Left lobe of liver (tissue), 2 donors: ENCODE measurements around the gene MDFI. TPM values are rescaled to one million over a fixed set of nuclear protein-coding genes. Genes with fewer than 3 reads are reported as not detected.
A peak's percentile ranks its signal among the peaks of the same experiment; 100 is the strongest.

ENCODE experiments used
- ATAC-seq: fragments of 200-7000 bp; cut with Tn5 transposase; one replicate; pipeline ENCODE4 v1.9.1; 2020; ENCODE audit warnings: mild to moderate bottlenecking, moderate library complexity
- DNase-seq: peaks from one replicate; pipeline ENCODE4 v3.0.0-alpha.2; 2020; ENCODE audit warnings: low spot score
- total RNA-seq: library from RNA; stranded (reverse); gene quantifications from one replicate; pipeline ENCODE4 v1.2.1, GENCODE V29; 2021
- donor health status: DM: no; HTN: no; CAD: no; lungs with moderate emphysema.
- donor health status: DM: no; HTN: yes; CAD: no.

MDFI gene
- not detected for total RNA-seq

DNA sequence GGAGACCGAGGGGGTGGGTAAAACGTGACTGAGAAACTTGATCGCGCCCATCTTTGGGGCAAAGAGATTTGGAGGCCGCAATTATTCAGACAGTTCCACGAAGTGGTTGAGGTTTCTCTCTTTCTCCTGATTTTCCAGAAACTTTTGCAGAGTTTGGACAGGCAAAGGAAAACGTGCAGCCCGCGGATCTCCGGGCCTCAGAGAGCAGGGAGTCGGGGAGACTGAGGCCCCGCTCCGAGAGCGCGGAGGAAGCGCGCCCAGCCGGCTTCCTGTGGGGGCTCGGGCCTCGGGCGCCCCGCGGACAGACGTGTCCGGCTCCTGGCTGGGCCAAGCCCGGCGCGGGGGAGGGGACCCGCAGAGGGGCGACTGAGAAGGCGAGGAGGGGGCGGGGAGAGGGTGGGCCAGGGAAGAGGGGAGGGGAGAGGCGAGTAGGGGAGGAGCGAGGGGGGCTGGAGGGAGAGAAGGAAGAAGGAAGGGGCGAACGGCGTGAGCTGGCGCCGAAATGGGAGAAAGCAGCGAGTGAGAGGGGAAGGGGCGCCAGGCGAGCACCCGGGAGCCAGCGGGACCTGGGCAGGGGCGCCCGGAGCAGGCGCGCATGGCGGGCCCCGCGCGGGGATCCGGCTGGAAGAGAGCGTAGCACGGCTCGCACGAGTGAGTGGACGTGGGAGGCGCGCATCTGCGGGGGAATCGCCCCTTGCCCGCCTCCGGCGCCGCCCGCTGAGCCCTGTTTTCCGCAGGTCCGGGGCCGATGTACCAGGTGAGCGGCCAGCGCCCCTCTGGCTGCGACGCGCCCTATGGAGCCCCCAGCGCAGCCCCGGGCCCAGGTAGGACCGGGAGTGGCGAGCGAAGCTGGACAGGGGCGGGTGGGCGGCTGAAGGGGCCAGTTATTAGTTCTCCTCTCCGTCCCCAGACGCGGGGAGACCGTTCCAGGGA is at the start of gene MDFI:
Gene MDFI, plus strand, starts transcription at position 467 of the 933 bp plus-strand sequence. Its CDS starts 282 bp downstream, at position 749.
- peak; percentile 6 for ATAC-seq
- DNase-seq: no peak

DNA sequence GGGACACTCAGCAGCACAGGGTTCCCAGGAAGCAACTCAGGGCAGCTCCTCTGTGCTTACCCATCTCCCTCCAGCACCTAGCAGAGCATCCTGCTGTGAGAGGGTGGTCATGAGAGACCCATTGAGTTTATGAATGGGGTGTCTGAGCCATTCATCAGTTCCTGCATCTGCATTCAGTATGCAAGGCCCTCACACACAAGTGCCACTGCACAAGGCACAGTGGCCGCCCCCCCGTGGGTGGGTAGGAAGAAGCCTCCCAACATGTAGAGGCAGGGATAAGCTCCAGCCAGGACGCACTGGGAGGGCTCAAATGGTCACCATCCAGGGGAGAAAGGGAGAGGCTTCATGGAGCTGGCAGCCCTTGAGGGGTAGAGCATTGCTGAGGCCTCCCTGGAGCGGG is 49.0 kb upstream of the MDFI start:
- DNase-seq: no peak
- ATAC-seq: no peak

- DNase-seq (no peak), ATAC-seq (no peak)
Measured at GRCh38 chr6:41589636-41590622, 48.3 kb upstream of the MDFI start.

GRCh38 chr6:41591122-41591521 is 47.1 kb upstream of the MDFI start:
- ATAC-seq: peak; percentile 25
- no peak for DNase-seq

GRCh38 chr6:41591859-41592502 is 46.3 kb upstream of the MDFI start:
- peak; percentile 87 for ATAC-seq
- DNase-seq: peak; percentile 75

DNA sequence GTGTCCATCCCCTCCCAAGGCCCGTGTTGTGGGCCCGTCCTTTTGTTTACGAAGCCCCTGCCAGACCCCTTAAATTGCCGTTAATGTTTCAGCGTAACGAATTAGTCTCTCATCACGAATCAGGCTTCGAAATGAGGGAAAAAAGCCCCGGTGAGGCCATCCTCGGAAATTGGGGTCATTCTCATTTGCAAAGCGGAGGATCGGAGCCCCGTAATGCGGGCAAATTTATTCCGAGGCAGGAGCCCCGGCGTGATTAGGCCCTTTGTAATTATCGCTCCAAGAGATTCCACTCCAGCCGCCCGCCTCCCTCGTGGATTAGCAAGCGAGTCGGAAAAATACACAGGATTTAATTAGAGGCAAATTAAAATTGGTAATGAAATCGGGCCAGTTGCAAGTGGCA is 44.9 kb upstream of the MDFI start:
- no peak for DNase-seq
- ATAC-seq: no peak

DNA sequence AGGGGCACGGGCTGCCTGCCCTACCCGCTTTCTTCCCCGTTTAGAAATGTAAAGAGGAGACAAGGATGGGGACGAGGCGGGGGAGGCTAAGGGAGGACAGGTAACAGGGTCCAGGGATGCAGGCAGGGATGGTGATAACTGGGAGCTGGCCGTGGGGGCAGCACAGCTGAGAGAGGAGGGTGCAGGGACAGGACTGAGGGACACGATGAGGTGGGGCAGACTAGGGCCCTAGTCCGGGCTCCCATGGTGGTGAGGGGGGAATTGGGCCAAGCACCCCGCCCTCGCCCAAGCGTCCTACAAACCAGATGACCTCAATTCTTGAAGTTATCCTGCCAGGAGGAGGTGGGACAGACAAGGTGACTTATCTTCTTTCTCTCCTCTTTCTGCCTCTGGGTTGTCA is 44.4 kb upstream of the MDFI start:
- DNase-seq: no peak
- no peak for ATAC-seq

- no peak for ATAC-seq
- DNase-seq: no peak
Measured at GRCh38 chr6:41594326-41594725, 43.9 kb upstream of the MDFI start.

GRCh38 chr6:41594766-41595165 is 43.5 kb upstream of the MDFI start:
- no peak for DNase-seq
- no peak for ATAC-seq

- no peak for ATAC-seq
- DNase-seq: no peak
Measured at GRCh38 chr6:41595166-41595565, 43.1 kb upstream of the MDFI start.

DNA sequence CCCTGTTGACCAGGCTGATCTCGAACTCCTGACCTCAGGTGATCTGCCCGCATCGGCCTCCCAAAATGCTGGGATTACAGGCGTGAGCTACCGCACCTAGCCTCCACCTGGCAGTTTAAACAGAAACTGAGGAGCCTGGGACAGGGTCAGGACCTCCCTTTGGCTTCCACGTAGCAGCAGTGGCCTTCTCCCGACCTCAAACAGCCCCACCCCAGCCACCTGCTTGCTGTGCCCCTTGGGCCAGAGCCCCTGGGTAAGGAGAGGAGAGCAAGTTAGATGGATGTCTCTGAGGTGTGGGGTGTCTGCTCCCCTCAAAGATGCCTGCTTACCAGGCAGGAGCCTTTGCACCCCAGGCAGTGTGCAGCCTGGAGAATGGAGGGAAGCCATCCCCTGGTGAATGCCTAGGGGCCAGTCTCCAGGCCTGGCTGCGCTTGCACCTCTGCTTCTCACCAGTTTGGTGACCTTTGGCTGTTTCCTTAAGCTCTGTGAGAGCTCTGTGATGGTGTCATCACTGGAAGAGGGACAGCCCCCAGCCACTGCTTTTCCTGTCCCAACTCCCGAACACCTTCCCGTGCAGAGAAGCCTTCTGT is 42.1 kb upstream of the MDFI start:
- no peak for ATAC-seq
- no peak for DNase-seq

DNA sequence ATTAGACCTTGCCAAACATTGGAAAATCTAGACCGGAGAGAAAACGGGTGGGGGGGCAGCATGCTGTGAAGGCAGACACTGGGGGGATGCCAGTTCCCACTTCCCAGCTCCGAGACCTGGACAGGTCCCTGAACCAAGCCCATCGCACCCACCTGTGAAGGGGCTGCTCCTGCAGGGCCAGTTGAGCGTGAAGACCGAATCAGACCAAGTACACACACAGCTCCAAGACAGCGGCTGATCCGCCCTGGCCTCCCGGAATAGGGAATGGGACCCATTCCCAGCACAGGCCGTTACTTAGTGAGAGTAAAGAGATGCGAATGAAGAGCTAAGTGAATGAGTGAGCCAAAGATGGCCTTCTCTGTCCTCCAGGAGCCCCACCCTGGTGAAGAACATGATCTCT is 41.5 kb upstream of the MDFI start:
- DNase-seq (no peak), ATAC-seq (no peak)

GRCh38 chr6:41597246-41598000 is 40.8 kb upstream of the MDFI start:
- no peak for ATAC-seq
- no peak for DNase-seq

GRCh38 chr6:41598670-41599014 is 39.6 kb upstream of the MDFI start:
- DNase-seq (no peak), ATAC-seq (no peak)

- ATAC-seq (peak; percentile 6), DNase-seq (no peak)
Measured at GRCh38 chr6:41599015-41599851, 39.0 kb upstream of the MDFI start.

DNA sequence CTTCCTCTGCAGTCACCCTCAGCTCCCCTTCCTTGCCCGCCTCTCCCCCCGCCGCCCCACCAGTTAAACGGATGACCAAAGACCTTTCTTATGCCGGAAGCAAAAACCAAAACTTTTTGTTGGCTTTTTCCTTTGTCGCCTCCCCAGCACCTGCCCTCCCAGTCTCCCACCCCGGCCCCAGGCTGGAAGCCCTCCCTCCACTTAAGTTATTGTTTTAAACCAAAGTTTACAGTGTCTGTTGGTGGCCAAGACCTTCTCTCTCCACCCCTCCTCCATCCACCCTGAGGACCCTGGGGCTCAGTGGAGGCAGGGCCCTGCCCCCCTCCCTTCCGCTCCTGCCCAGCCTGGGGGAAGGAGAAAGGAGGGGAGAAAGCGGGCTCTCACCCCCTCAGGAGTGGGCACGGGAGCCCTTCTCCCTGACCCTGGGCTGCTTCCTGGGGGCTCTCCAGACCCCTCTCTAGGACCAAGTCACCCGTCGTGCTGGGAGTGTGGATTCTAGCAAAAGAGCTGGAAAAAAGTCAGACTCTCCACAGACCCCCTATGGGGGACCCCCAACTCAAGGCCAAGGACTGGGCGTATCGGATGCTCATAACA is 38.3 kb upstream of the MDFI start:
- ATAC-seq (no peak), DNase-seq (no peak)

- no peak for DNase-seq
- no peak for ATAC-seq
Measured at GRCh38 chr6:41600499-41601247, 37.6 kb upstream of the MDFI start.

- no peak for DNase-seq
- ATAC-seq: no peak
Measured at GRCh38 chr6:41601248-41601549, 37.1 kb upstream of the MDFI start.
